ENCODE results near the gene SEMA4D.
"Not testable (repeated sequence)": the region's sequence is repeated elsewhere in the genome, so short reads cannot be mapped to it uniquely, and the experiment has no call there.

Gene SEMA4D

DNA sequence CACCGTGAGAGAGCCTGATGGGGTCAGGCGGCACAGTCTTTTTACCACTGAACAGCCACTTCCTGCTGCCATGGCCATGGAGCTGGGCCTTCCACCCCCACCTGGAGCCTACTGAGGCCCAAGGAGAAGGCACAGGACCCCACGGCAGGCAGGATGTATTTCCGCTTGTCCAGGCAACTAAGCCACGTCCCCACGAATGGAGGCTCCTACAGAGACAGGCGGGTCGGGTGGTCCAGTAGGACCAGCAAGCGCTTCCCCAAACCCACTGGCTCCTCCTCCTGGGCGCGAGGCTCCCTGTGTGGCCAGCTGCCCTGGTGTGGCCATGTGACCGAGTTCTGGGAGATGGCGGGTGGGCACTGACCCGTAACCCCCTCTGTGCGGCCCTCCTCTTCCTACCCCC, 113.1 kb downstream of the SEMA4D start:
- no peak for DNase-seq (ENCODE audit: low spot score)

DNA sequence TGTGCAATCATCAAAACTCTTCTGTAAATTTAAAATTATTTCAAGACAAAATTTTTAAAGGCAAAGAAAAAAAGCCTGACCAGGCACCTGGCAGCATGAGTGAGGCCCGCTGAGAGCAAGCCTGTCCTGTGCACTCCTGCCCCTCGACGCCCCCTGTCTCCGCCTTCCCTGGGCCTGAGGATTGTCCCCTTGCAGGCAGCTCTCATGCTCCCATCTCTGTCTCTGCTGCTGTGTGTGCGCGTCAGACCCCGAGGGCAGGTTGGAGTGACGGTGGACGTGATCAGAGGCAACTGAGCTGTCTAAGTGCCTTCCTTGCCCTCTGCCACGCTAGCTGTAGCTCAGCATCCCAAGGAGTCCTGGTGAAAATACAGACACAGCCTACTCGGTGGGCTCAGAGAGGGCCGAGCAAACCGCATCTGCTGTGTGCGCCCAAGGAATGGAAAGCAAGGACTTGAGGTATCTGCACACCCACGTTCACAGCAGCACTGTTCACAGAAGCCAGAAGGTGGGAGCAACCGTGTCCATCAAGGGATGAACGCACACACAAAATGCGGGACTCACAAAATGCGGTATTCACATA, 114.1 kb downstream of the SEMA4D start:
- no peak for DNase-seq (ENCODE audit: low spot score)

DNA sequence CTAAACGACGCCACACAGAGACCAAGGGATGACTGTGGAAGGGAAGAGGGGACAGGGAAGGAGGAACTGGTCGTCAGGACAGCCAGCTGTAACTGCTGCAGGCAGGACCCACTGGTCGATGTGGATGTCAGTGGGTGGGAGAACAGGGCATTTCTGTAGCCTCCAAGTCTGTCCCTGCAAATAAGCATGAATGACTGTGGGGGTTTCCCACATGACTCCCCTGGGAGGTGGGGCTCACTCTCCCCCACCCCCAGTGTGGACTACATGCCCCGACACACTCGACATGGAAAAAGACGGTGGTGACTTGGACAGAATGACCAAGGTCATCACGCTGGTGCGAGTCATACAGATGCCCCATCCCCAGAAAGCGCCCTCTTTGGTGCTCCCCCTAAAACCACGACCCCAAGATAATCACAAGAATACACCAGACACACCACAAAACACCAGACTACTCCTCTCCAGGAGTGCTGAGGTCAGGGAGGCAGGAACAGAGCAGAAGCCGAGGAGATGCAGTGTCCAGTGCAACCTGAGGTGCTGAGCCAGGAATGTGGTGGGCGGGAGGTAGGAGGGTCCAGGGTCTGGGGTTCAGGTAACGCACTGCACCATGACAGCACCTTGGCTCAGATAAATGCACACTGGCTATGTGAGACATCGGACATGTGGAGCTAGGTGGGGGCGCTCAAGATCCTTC, 114.7 kb downstream of the SEMA4D start:
- DNase-seq (ENCODE audit: low spot score) = no peak

DNA sequence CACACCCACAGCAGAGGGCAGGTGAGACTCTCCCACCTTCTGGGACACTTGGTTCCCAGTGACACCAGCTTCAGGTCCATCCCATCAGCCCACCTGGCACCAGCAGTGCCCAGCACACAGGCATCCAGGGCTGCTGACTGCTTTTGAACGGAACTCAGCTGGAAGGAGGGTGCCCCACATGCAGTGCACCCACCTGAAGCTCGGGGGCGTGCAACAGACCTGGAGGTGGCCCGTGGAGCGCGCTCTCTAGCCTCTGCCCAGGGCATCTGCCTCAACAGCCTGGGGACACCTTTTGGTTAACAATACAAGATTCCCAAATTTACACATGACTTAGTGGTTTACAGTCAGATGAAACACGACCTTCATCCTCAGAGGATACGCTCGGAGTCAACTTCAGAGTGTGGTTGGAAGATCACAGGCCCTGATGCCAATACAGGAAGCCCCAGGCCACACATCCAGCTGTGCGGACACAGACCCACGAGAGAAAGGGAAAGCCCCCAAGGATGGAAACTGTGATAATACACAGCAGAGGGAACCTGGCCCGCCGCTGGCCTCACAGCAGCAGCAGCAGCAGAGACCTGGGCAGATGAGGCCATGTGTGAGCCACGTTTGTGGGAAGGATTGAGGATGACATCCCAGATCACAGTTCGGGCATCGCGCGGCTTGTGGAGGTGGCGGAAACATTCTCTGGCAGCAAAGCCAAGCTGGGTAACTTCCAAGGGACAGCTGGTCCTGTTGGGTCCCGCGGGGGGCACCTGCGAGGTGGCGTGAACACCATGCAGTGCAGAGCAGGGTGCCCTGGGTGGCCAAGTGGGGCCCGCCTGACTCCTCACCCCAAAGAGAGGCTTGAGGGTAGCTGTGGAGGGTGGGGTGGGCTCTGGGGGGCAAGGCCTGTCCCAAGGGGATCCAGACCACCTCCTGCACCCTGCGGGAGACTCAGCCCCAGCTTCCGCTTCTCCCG, 115.6 kb downstream of the SEMA4D start:
- DNase-seq (ENCODE audit: low spot score) = no peak

DNA sequence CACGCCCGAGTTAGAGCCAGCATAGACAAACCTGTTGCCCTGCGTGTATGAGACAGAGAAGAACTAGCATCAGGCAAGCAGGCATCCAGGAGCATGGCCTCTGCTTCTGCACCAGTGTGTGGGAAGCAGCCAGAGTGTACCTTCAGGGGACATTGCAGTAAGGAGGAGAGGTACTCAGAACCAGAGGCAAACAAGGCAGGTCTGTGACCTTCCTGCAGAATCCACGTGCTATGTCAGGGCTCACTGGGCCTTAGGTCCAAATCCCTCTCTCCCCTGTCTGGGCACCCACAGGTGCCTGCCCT, 116.7 kb downstream of the SEMA4D start:
- DNase-seq (ENCODE audit: low spot score) = no peak

DNA sequence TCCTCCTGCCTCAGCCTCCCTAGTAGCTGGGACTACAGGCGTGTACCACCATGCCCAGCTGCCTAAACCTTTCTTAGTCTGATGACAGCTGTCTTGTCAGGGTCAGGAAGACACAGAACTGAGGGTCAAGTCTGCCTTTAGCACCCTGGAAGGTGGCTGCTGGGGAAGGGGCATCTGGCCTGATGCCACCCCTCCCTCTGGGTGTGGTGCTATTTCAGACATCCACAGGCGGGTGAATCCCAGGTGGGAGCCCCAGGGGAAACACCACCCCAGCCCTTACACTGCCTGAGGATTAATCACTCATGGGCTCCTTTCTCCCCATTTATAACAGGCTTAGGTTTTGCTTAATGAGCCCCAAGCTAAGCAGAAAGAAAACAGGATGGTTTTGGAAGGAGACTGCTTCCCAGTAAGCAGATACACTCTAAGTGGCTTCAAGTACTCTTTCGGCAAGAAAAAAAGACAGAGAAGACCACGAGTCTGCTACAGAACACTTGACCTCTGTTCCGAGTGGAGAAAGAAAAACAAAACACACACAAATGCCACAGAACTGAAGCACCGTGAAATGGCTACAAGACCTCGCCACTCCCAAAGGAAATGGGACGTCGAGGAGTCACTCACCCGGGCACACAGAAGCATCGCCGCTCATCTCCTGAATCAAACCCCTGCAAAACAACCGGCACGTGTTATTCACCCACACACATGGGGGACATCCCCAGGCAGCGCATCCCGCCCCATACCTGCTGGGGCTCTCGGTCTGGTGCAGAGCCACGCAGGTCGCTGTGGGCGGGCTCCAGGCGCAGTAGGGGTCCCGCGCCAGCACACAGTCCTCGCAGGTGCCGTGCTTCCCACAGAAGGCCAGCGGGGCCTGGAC, 117.2 kb downstream of the SEMA4D start:
- no peak for DNase-seq (ENCODE audit: low spot score)

DNA sequence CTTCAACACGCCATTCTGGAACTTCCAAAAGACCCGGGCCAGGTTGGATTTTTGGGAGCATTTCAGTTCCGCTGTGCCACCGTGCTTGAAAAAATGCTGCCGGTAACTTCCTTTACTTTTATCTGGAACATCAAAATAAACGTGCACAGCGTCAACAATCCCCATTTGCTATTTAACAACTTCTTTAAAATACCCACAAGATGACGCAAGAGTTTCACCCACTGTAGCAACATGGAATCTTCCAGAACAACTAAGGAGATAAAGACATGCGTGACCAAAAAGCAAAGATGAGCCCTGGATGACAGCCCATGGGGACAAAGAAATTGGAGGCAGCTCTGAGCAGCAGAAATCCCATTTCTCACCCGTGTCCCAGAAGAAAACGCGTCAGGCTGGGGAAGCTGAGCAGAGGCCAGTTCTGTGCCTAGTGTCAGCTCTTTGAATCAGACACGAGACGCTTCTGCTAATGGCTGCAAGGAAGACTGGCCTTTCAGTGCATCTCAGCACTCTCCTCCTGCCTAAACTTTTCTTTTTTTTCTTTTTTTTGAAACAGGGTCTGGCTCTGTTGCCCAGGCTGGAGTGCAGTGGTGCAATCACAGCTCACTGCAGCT, 118.3 kb downstream of the SEMA4D start:
- no peak for DNase-seq (ENCODE audit: low spot score)

DNA sequence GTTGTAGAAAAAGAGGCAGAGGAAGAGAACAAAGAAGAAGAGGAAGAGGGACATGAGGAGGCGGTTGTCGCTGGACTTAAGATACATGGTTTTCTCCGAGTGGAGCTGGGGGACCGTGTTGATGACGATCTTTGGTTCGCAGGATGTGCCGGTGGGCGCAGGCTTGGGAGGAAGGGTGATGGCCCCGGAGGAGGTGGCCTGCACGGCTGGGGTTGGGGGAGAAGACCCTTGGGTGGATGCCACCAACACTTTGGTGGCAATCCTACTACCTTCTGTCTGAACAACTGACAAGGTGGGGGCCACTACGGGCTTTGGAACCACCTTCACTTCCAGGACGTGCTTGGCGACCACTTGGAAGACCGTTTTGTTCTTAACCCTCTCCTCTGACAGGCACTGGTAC, 118.9 kb downstream of the SEMA4D start:
- DNase-seq (ENCODE audit: low spot score) = no peak

DNA sequence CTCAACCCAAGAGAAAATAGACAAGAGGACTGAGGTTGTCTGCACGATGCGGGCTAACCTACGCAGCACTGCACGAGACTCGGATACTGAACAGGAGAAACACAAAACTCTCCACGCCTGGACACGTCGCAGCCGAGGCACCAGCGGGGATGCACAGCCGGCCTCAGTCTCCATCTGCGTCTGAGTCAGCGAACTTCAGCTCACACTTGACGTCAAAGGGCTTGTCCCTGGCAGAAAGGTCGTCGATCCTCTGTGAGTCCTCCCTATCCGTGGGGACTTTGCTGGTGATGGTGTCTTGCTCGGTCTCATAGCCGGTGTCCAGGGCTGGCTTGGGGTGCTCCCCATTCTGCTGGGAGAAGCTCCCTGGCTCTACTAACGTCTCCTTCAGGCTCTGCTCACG, 119.4 kb downstream of the SEMA4D start:
- no peak for DNase-seq (ENCODE audit: low spot score)

DNA sequence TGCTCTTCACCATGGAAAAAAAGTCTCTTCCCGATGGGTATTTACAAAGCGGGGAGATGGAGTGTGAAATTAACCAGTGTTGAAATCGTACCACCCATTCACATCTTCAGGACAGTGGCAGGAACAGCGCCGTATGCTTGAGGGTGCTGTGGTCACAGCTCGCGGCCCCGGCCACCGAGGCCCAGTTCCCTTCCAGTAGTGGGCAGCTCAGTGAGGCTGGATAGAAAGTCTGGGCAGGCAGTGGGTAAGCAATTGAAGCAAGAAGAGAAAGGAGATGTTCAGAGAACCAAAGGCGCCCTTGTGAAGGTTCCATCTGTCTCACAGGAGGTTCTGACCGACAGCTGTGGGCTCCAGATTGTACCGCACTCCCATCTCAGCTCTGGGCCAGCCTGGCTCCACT, 120.5 kb downstream of the SEMA4D start:
- DNase-seq (ENCODE audit: low spot score) = no peak

DNA sequence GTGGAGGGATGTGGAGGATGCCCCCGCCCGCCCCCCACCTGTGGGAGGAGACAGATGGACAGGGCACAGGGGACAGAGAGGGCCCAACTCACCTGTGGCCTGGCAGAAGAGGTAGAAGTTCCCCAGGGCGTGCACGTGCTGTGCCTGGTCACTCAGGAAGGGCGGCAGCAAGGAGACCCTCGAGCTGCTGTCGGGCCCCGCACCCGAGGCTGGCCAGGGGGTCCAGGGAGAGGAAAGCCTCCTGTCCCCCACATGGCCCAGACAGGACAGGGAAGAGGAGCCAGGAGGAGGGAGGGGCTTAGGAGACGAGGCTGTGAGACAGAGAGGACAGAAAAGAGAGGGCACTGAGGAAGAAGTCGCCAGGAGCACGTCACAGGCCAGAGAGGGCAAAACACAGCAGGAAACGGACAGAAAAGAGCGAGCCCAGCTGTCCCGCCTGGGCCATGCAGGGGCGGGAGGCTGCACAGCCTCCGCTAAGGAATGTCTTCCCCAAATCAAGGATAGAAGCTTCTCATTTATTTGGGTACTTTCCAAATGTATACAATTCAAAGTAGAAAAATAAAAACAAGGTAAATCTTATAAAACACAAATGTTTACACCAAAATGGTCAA, 121.1 kb downstream of the SEMA4D start:
- no peak for DNase-seq (ENCODE audit: low spot score)

DNA sequence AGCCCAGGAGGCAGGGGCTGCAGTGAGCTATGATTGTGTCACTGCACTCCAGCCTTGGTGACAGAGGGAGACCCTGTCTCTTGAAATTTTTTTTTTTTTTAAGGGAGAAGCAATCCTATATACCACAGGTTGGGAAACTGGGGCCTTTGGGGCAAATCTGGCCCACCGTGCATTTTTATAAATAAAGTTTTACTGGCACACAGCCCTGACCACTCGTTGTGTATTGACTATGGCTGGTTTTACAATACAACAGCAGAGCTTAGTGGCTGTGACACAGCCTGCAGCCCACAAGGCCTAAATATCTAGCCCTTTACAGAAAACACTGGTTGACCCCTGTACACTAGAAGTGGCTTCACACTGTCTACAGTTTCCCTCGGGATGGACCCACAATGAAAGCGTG, 121.6 kb downstream of the SEMA4D start:
- DNase-seq (ENCODE audit: low spot score) = no peak

DNA sequence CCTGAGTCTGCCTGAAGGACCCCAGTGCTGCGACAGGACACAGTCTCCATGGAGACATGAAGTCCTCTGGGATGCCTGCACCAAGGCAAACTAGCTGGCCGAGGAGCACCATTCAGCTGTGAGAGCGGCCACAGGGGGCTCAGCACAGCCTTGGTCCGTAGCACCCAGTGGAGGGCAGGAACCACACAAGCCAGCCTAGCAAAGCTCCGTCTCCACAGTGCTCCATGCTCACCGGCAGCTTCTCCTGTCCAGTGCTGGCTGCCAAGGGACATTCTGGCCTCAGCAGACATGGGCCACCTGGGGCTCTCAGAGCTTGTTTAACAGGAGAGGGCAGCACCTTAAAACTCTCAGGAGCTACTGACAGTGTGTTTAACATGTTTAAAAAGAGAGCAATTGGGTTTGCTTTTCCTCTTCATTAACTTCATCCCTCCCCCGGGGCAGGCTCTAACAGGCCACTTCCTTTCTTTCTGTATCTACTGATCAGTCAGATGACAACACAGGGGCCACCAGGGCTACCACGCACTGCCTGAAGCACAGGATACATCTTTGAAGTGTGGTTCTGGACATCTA, 122.6 kb downstream of the SEMA4D start:
- DNase-seq (ENCODE audit: low spot score) = no peak

DNA sequence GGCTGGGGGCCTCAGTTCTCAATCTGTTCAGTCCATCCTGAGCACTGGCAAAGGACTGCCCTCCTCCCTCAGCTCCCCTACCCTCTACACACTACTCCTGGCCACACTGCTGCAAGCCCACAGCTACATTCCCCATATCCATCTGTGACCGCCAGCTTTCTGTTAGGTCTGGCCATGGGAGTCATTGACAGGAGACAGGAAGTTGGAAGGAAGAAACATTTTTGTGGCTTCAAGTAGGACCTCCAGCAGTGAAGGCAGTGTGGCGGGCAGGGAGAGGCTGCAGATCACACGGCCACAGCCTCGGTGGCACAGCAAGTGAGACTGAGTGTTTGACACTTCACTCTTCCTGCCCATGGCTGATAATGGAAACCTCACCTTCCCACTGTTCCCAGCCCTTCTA, 123.7 kb downstream of the SEMA4D start:
- DNase-seq (ENCODE audit: low spot score) = no peak

DNA sequence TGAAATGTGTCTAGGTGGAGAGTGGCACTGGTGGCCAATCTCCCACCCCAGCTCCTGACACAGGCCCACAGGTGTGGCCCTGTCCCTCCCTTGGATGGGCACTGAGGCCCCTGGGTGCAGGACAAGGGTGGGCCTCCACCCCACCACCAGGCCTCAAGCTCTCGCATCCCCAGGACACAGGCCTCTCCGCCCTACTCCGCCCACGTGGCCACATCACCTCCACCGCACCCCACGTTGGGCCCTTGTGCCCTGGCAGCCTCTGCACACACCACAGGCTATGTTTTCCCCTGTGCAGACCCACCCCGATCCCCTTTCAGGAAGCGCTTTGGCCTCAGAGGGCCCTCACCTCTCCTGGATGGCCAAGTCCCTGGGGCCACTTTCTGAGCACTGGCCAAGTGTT, 124.9 kb downstream of the SEMA4D start:
- DNase-seq (ENCODE audit: low spot score) = no peak

DNA sequence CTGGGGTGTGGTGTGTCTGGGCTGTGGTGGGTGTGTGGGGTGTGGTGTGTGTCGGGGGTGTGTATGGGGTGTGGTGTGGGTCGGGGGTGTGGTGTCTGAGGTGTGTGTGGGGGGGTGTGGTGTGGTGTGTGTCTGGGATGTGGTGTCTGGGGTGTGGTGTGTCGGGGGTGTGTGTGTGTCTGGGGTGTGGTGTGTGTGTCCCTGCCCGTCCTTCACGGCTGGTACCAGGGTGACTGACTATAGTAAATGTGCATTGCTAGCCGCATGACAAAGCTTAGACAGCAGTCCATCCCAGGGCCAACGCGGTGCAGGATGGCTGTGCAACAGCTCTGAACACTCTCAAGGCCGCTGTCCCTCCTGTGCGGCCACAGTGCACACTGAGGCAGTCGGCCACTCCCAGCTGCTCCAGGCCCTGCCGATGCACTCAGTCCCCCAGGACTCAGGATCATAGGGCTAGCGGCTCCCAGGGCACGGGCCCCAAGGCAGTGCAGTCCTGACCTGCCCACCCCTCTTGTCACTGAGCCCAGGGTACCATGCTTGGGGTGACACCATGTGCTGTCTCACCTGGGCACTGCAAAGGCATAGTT, 125.6 kb downstream of the SEMA4D start:
- no peak for DNase-seq (ENCODE audit: low spot score)

DNA sequence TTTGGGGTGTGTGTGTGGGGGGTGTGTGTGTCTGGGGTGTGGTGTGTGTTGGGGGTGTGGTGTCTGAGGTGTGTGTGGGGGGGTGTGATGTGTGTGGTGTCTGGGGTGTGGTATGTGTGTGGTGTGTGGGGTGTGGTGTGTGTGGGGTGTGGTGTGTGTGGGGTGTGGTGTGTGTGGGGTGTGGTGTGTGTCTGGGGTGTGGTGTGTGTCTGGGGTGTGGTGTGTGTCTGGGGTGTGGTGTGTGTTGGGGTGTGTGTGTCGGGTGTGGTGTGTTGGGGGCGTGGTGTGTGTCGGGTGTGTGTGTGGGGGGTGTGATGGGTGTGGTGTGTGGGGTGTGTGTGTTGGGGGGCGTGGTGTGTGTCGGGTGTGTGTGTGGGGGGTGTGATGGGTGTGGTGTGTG, 126.1 kb downstream of the SEMA4D start:
- DNase-seq (ENCODE audit: low spot score) = not testable (repeated sequence)

DNA sequence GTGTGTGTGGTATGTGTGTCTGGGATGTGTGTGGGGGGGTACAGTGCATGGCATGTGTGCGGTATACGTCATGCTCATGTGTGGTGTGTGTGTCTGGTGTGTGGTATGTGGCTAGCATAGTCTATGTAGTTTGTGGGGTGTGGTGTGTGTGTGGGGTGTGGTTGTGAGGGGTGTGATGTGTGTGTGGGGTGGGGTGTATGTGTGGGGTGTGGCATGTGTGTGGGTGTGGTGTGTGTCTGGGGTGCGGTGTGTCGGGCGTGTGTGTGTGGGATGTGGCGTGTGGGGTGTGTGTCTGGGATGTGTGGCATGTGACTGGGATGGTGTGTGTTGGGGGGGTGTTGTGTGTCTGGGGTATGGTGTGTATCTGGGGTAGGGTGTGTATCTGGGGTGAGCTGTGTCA, 127.3 kb downstream of the SEMA4D start:
- no peak for DNase-seq (ENCODE audit: low spot score)

DNA sequence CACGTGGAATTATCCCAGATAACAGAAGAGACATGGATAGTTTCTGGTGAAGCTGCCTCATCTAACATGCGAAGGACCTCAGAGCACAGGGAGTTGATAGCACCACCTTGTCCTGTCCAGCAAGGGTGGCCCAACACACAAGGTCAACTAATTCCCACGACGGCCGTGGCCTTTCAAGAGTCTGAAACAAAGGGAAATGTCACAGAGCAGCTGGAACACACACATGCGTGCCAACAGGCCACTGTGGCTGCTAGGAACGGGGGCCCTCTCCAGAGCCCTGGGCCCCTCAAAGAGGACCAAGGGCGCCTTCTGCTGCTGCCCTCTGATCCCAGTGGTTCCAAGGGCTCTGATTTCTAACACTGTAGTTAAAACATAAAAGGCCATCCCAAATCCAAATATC, 128.9 kb downstream of the SEMA4D start:
- no peak for DNase-seq (ENCODE audit: low spot score)

DNA sequence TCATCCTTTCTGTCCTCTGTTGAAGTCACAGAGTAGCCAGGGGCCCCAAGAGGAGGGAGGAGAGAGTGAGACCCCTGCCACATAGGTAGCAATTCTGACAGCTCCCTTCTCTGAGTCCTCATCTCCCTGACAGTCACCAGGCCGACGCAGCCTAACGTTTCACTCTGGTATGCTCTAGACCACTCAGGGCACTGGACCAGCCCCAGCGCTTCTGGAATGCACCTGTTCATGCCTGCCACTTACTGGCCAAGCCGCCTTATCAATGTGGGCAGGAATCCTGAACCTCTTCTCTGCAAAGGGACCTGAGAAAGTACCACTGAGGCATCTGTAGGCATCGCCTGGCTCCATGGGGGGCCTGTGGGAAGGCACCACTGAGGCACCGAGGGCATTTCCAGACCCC, 129.4 kb downstream of the SEMA4D start:
- no peak for DNase-seq (ENCODE audit: low spot score)
